KBM-7 (cell line): ENCODE results near the gene VTI1B.

Experiments
- DNase-seq: peaks from one replicate; pipeline ENCODE4 v3.0.0-alpha.2; 2015
- in situ Hi-C: fragments of 300-500 bp; cut with MboI; formaldehyde crosslinking; loops from 2 replicates; pipeline ENCODE4 v1.14.3; 2020; ENCODE audit warnings: low sequenced_read_pairs, low pct_unique_long_range_greater_than_20kb, mixed read lengths

VTI1B gene

GRCh38 chr14:67599698-67600561 lies 74.5 kb downstream of the VTI1B start, which contains the start of gene PIGH:
PIGH (minus strand) TSS chr14:67600268; CDS start chr14:67600203, 65 bp downstream.
- peak; percentile 94 for DNase-seq
- in situ Hi-C loops, result no loop called here
